DMS 273 (cell line): Measurements from ENCODE around the gene TMEM203.

Source experiments
- DNase-seq: peaks from one replicate; lab custom pipeline; 2025; ENCODE audit not compliant: unreplicated experiment; lab: John Stamatoyannopoulos, UW

The TMEM203 gene

GRCh38 chr9:137167747-137168572, 37.5 kb downstream of the TMEM203 start:
- peak; percentile 63 for DNase-seq

DNA sequence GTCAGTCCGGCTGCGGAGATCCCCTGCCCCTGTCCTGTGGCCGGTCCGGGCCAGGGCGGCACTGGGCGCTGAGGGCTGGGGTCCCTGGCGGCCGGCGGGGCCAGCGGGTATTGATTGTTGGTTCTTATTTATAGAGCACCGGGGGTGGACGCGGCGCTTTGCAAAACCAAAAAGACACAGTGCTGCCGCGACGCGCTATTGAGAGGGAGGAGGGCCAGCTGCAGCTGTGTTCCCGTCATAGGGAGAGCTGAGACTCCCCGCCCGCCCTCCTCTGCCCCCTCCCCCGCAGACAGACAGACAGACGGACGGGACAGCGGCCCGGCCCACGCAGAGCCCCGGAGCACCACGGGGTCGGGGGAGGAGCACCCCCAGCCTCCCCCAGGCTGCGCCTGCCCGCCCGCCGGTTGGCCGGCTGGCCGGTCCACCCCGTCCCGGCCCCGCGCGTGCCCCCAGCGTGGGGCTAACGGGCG, 38.1 kb downstream of the TMEM203 start:
- DNase-seq, result peak; percentile 56

DNA sequence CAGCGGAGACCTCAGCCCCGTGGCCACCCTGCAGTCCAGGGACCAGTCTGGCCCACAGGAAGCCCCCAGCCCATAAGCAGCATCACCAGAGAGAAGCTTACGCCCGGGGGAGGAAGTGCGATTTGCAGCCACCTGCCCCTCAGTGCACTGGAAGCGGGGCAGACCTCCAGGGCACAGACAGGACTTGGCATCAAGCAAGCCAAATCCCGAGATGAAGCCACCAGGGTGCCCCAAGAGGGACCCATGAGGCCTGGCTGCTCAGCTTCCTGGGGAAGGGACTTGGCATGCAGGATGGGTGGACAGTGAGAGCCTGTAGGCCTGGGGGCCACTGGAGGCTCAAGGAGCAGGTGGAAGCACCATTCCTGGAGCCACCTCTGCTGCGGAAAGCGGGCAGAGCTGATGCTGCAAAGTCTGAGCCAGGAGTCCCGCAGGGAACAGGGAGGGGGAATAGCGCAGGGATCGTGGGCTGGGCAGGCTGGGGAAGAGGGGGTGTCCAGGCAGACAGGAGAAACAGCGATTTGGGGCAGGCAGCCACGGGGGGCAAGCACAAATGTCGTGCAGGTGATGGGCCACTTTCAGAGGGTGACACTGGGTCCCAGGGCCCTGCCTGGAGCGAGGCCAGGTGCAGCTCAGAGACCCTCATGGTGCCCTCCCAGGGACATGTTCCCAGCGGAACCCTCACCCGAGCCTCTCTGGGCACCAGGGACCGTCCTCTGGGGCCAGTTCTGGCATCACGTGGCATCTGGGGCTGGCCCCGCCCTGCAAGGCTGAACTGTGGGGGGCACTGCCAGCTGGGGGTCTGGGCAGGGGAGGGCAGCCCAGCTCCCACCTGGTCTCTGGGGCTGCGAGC, 38.8 kb downstream of the TMEM203 start:
- no peak for DNase-seq

- DNase-seq, result no peak
Observed at GRCh38 chr9:137165250-137165836, 40.1 kb downstream of the TMEM203 start.

DNA sequence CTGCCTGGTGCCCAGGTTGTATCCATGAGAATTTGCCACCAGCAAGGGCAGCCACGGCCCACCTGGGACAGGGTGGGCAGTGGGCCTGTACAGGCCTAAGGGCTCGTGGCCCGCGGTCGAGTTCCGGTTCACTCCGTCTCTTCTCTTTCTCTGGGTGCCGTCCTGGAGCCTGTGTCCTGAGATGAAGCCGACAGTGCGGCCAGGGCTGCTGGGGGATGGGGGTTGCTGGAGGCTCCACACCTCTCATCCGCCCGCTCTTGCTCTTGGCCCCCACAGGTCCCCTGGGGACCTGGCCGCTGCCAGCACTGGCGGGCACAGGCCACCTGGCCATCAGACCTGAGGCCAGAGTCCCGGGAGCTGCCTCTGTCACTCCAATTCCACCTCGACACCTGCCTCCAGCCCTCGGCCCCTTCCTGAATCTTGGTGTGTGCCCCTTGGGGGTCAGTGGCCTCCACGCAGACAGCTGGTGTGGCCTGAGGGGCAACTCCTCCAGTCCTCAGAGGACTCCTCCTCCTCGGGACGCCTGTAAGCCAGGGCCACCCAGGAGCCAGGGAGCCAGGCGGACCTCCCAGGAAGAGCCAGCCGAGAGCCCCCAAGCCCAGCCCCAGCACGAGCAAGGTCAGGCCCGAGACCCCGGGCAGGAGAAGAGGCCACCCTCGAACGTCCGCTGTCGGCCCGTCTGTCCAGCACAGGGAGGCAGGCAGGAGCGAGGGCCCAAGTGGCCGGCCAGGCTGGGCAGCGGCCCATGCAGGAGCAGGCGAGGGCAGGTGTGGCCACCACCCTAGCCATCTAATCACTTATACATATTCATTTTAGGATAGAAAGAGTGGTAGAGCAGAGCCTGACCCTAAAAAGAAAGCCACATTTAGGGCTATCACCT, 40.8 kb downstream of the TMEM203 start:
- DNase-seq, result no peak

GRCh38 chr9:137163805-137164204, 41.6 kb downstream of the TMEM203 start:
- DNase-seq, result no peak

GRCh38 chr9:137163365-137163715, 42.1 kb downstream of the TMEM203 start:
- DNase-seq, result no peak

- DNase-seq, result no peak
Observed at GRCh38 chr9:137162505-137163364, 42.7 kb downstream of the TMEM203 start.

GRCh38 chr9:137161558-137162486, 43.6 kb downstream of the TMEM203 start:
- DNase-seq, result peak; percentile 65

DNA sequence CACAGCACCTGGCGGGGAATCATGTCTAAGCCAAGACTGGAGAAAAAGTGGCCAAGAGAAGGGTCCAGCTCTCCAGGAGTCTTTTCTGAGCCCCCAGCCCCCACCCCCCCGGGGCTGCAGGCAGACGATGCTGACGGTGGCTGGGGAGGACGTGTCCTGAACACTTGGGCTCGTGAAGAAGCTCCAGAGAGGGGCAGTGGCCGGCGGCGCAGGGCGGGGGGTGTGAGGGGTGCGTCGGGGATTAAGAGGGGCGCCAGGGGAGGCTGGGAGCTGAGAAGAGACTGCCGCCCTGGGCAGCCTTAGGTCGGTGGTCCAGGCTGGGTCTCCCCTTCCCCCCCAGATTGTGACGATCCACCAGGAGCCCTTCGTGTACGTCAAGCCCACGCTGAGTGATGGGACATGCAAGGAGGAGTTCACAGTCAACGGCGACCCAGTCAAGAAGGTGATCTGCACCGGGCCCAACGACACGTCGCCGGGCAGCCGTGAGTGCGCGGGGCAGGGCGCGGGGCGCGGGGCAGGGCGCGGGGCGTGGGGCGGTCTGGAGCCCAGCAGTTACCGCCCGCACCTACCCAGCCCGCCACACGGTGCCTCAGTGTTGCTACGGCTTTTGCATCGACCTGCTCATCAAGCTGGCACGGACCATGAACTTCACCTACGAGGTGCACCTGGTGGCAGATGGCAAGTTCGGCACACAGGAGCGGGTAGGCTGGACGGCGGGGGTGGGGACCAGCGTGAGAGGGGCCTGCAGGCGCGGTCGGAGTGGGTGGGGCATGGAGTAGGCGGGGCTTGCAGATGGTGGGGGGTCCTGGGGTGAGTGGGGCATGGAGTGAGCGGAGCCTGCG, 44.5 kb downstream of the TMEM203 start:
- DNase-seq, result peak; percentile 65

GRCh38 chr9:137160054-137160425, 45.4 kb downstream of the TMEM203 start:
- no peak for DNase-seq

DNA sequence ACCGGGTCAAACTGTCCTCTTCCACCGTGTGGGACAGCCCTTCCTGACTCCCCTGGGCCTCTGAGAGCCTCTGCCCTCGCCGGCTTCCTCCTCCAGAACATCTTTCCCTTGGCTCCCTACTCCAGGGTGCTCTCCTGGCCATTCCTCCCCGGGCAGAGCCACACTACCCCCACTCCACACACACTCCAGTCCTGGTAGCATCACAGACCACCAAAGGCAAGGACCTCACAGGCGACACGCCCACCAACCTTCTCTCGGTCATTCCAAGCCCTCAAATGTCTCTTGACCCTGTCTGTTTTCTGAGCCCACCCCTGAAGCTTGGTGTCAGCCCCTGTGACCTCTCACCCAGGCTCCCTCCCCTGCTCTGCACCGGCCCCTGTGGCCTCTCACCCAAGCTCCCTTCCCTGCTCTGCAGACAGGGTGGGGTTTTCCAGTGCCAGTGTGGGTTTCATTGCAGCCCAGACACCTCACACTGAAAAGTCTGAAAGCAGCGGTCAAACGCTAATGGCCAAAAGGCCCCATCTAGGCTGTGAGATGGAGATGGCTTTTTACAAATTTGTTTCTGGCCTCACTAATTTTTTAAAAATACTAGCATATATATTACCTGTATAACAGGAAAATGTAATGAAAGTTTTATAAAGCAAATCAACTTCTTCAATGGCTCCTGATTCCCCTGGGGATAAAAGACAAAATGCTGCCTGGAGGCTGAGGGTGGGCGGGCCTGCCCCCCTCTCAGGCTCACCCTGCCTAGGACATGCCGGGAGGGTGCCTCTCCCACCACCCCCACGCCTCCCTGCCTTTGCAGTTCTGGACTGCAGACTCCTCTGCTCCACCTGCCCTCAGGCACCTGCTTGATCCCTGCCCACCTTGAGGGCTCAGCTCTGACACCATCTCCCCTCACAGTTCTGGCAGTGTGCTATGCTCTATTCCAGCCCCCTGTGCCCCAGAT, 46.1 kb downstream of the TMEM203 start:
- DNase-seq, result no peak

DNA sequence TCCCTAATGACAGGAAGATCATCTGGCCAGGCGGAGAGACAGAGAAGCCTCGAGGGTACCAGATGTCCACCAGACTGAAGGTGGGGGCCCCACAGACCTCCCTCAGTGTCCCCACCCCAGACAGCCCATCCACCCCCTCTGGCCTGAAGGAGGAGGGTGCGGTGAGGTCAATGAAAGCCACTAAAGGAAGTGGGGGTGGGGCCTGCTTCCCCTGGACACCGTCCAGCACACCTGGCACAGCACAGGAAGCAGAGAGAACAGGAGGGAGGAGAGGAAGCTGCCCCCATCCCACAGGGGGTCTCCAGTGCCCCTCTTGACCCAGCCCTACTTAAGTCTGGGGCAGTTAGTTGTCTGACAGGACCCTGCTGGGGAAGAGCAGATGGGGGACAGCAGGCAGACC, 46.8 kb downstream of the TMEM203 start:
- no peak for DNase-seq

DNA sequence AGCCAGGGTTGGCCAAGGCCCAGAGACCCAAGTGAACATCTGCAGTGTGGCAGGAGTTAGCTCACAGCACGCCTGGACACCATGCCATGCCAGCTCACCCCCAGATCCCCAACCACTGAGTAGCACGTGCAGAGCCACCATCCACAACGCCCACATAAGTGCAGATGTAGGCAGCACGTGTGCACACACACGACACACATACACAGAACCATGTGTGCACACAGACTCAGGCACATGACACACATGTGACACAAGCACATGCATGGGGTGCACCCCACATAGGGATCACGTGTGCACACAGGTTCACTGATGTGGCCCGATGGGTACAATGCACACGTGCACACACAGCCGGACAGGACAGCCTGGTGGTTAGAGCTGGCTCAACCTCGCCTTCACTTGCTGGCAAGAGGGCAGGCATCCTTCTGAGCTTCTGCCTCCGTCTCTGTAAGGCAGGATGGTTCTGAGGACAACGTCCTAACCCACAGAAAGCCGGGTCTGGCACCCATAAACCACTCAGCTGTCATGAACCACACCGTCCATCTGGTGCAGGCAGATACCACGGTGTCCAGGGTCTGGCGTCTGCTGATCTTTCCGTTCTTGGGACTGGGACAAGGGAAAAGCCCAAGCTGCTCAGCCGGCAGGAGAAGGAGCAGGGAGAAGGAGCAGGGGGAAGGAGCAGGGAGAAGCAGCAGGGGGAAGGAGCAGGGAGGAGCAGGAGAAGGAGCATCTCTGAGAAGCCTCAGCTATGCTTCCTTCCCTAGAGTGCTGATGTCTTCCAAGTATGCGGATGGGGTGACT, 47.6 kb downstream of the TMEM203 start:
- DNase-seq, result peak; percentile 75

- DNase-seq, result no peak
Observed at GRCh38 chr9:137156567-137157375, 48.7 kb downstream of the TMEM203 start.
